Subcutaneous abdominal adipose tissue (tissue), 5 donors: ENCODE data around the gene BTD.

Source experiments
- H3K27ac ChIP-seq: one replicate; pipeline ENCODE4 v1.7.0; 2013; ENCODE audit warnings: low read depth, mild to moderate bottlenecking, inconsistent platforms, low read length, moderate library complexity
- H3K27me3 ChIP-seq, 5 donors: one replicate each; pipeline ENCODE4 v1.7.0; 2013; ENCODE audit warnings: low read length in 5 of 5, inconsistent platforms in 1 of 5; ENCODE audit not compliant: control insufficient read depth in 5 of 5, insufficient read depth in 4 of 5
- H3K36me3 ChIP-seq, 5 donors: one replicate each; pipeline ENCODE4 v1.7.0; 2013; ENCODE audit warnings: low read length in 5 of 5; ENCODE audit not compliant: control insufficient read depth in 5 of 5, insufficient read depth in 5 of 5
- H3K4me1 ChIP-seq, 5 donors: one replicate each; pipeline ENCODE4 v1.7.0; 2013; ENCODE audit warnings: low read length in 5 of 5, mild to moderate bottlenecking in 3 of 5, moderate library complexity in 1 of 5; ENCODE audit not compliant: control insufficient read depth in 5 of 5, insufficient read depth in 5 of 5
- H3K4me3 ChIP-seq, 5 donors: one replicate each; pipeline ENCODE4 v1.7.0; 2013; ENCODE audit warnings: low read length in 5 of 5, low read depth in 1 of 5
- H3K9ac ChIP-seq, 5 donors: one replicate each; pipeline ENCODE4 v1.7.0; 2013; ENCODE audit warnings: low read length in 5 of 5, mild to moderate bottlenecking in 4 of 5, moderate library complexity in 3 of 5
- H3K9me3 ChIP-seq, 5 donors: one replicate each; pipeline ENCODE4 v1.7.0; 2013; ENCODE audit warnings: low read length in 5 of 5; ENCODE audit not compliant: control insufficient read depth in 5 of 5
- donor health status: healthy.
- donor health status: healthy.
- donor health status: healthy.
- donor health status: healthy.
- donor health status: healthy.

BTD gene

GRCh38 chr3:15679306-15679705 lies 77.8 kb downstream of the BTD start:
- peaks cover 2 to 26% (median 13%) of the 10 kb centered on the region in 5 donors for H3K4me1 ChIP-seq
- no peaks in the 10 kb centered on the region for H3K9me3 ChIP-seq
- H3K4me3 ChIP-seq, result no peak overlapping the region
- H3K36me3 ChIP-seq, result peaks cover 25 to 43% (median 37%) of the 10 kb centered on the region in 5 donors
- H3K27ac ChIP-seq, result no peak overlapping the region
- H3K27me3 ChIP-seq, result no peaks in the 10 kb centered on the region
- no peak overlapping the region for H3K9ac ChIP-seq

GRCh38 chr3:15681668-15682067 lies 80.1 kb downstream of the BTD start:
- no peaks in the 10 kb centered on the region for H3K9me3 ChIP-seq
- peaks cover 30 to 41% (median 34%) of the 10 kb centered on the region in 5 donors for H3K36me3 ChIP-seq
- no peak overlapping the region for H3K27ac ChIP-seq
- H3K4me1 ChIP-seq, result peaks cover 2 to 26% (median 13%) of the 10 kb centered on the region in 5 donors
- no peak overlapping the region for H3K9ac ChIP-seq
- no peak overlapping the region for H3K4me3 ChIP-seq
- no peaks in the 10 kb centered on the region for H3K27me3 ChIP-seq

- Histone ChIP-seq H3K4me3 (no peak overlapping the region), H3K9ac (no peak overlapping the region), H3K27me3 (no peaks in the 10 kb centered on the region), H3K4me1 (peaks cover 2 to 26% (median 13%) of the 10 kb centered on the region in 5 donors), H3K27ac (peak overlapping the region; percentile 45), H3K9me3 (no peaks in the 10 kb centered on the region), H3K36me3 (peaks cover 26 to 36% (median 27%) of the 10 kb centered on the region in 5 donors)
Observed at GRCh38 chr3:15682561-15683185, 81.1 kb downstream of the BTD start.

GRCh38 chr3:15683253-15683652 lies 81.7 kb downstream of the BTD start:
- Histone ChIP-seq H3K36me3 (peaks cover 23 to 34% (median 28%) of the 10 kb centered on the region in 5 donors), H3K4me1 (peaks cover 2 to 26% (median 13%) of the 10 kb centered on the region in 5 donors), H3K9me3 (no peaks in the 10 kb centered on the region), H3K27me3 (no peaks in the 10 kb centered on the region), H3K27ac (peak overlapping the region; percentile 45), H3K4me3 (no peak overlapping the region), H3K9ac (peak overlapping the region in 1 of 5 donors; percentile 21)

- Histone ChIP-seq H3K4me1 (peaks cover 2 to 19% (median 11%) of the 10 kb centered on the region in 5 donors), H3K27ac (no peak overlapping the region), H3K9me3 (no peaks in the 10 kb centered on the region), H3K27me3 (no peaks in the 10 kb centered on the region), H3K4me3 (no peak overlapping the region), H3K36me3 (peaks cover 27 to 43% (median 40%) of the 10 kb centered on the region in 5 donors), H3K9ac (no peak overlapping the region)
Observed at GRCh38 chr3:15685927-15686326, 84.4 kb downstream of the BTD start.

GRCh38 chr3:15690230-15690629 lies 88.7 kb downstream of the BTD start:
- Histone ChIP-seq H3K4me1 (no peaks in the 10 kb centered on the region), H3K4me3 (no peak overlapping the region), H3K9me3 (no peaks in the 10 kb centered on the region), H3K27me3 (no peaks in the 10 kb centered on the region), H3K27ac (no peak overlapping the region), H3K9ac (no peak overlapping the region), H3K36me3 (peaks cover 18 to 57% (median 54%) of the 10 kb centered on the region in 5 donors)

- H3K27ac ChIP-seq, result no peak overlapping the region
- H3K9me3 ChIP-seq, result no peaks in the 10 kb centered on the region
- no peak overlapping the region for H3K9ac ChIP-seq
- no peaks in the 10 kb centered on the region for H3K4me1 ChIP-seq
- H3K27me3 ChIP-seq, result no peaks in the 10 kb centered on the region
- no peak overlapping the region for H3K4me3 ChIP-seq
- peaks cover 17 to 55% (median 53%) of the 10 kb centered on the region in 5 donors for H3K36me3 ChIP-seq
Observed at GRCh38 chr3:15690748-15691147, 89.2 kb downstream of the BTD start.

GRCh38 chr3:15693355-15693754 lies 91.8 kb downstream of the BTD start:
- Histone ChIP-seq H3K9ac (no peak overlapping the region), H3K9me3 (no peaks in the 10 kb centered on the region), H3K36me3 (peaks cover 9 to 45% (median 40%) of the 10 kb centered on the region in 5 donors), H3K27ac (no peak overlapping the region), H3K27me3 (no peaks in the 10 kb centered on the region), H3K4me3 (no peak overlapping the region), H3K4me1 (no peaks in the 10 kb centered on the region)

GRCh38 chr3:15694628-15695027 lies 93.1 kb downstream of the BTD start:
- H3K27me3 ChIP-seq, result no peaks in the 10 kb centered on the region
- no peaks in the 10 kb centered on the region for H3K4me1 ChIP-seq
- H3K27ac ChIP-seq, result no peak overlapping the region
- peaks cover 5 to 34% (median 29%) of the 10 kb centered on the region in 5 donors for H3K36me3 ChIP-seq
- no peaks in the 10 kb centered on the region for H3K9me3 ChIP-seq
- H3K4me3 ChIP-seq, result no peak overlapping the region
- no peak overlapping the region for H3K9ac ChIP-seq
